Measurements from ENCODE around the gene ELMOD2. TPM values are rescaled to one million over a fixed set of nuclear protein-coding genes. Genes with fewer than 3 reads are reported as not detected.

Gene ELMOD2
- total and polyA plus RNA-seq, 2 experiments from 2014 or later: 25.0 to 35.8 TPM

GRCh38 chr4:140569307-140569638 lies 45.3 kb downstream of the ELMOD2 start:
- Histone ChIP-seq H3K27ac (no peak overlapping the region), H3K4me2 (ENCODE audit: unreplicated experiment) (peak overlapping the region; percentile 62), H3K36me3 (ENCODE audit: low read depth) (no peaks in the 10 kb centered on the region), H3F3A (ENCODE audit: insufficient read depth) (no peaks in the 10 kb centered on the region), H4K20me1 (ENCODE audit: insufficient read depth) (no peaks in the 10 kb centered on the region), H3K27me3 (replicated peaks; ENCODE audit: insufficient read depth) (peaks cover 85% of the 10 kb centered on the region), H3K9me3 (ENCODE audit: low read depth) (no peaks in the 10 kb centered on the region), H3K4me3 (peak overlapping the region; percentile 62), H2AFZ (peak overlapping the region; percentile 58), H3K4me1 (ENCODE audit: insufficient read depth) (no peaks in the 10 kb centered on the region), H3K9ac (no peak overlapping the region), H3K79me2 (ENCODE audit: insufficient read depth) (no peaks in the 10 kb centered on the region), H3K9me2 (ENCODE audit: insufficient read depth) (no peaks in the 10 kb centered on the region)
- in situ Hi-C loops (cut with MboI): no loop called here
- TF ChIP-seq EZH2 (IDR thresholded peaks at IDR 0.05; ENCODE audit: insufficient read depth, poor library complexity, severe bottlenecking): peak; percentile 97
- no peak for TF ChIP-seq EZH2phosphoT487 (IDR thresholded peaks at IDR 0.05; ENCODE audit: insufficient read depth, low read depth)
- WGBS, 2 experiments (ENCODE audit: low coverage in 1 of 2, low lambda C conversion rate in 2 of 2, missing lambda C conversion rate in 2 of 2): 31 to 35% methylated on average over 7 of the region's 7 CpGs
- DNase-seq: no peak

DNA sequence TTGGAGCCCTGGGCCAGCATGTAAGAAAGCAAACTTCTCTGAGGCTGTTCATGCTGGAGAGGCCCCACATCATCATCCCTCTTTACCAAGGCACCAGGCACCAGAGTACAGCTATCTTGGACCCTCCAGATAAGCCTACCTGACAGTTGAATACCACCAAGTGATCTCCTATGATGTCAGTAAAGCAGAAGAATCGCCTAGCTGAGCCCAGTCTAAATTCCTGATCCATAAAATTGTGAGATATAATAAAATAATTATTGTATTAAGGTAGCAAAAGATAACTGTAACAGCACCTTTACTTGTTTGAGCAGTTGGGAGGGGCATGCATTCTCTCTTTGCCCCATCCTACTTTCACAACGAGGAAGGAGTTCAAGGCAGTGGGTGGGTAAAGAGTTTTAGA lies 47.7 kb downstream of the ELMOD2 start:
- no peak for DNase-seq
- Histone ChIP-seq H3K36me3 (ENCODE audit: low read depth) (no peaks in the 10 kb centered on the region), H3K4me1 (ENCODE audit: insufficient read depth) (no peaks in the 10 kb centered on the region), H3K27ac (no peak overlapping the region), H2AFZ (no peak overlapping the region), H3K9me2 (ENCODE audit: insufficient read depth) (no peaks in the 10 kb centered on the region), H3K4me2 (ENCODE audit: unreplicated experiment) (no peak overlapping the region), H4K20me1 (ENCODE audit: insufficient read depth) (no peaks in the 10 kb centered on the region), H3K9ac (no peak overlapping the region), H3K4me3 (no peak overlapping the region), H3K9me3 (ENCODE audit: low read depth) (no peaks in the 10 kb centered on the region), H3F3A (ENCODE audit: insufficient read depth) (no peaks in the 10 kb centered on the region), H3K27me3 (replicated peaks; ENCODE audit: insufficient read depth) (peaks cover 76% of the 10 kb centered on the region), H3K79me2 (ENCODE audit: insufficient read depth) (no peaks in the 10 kb centered on the region)
- in situ Hi-C loops (cut with MboI): no loop called here
- no peak for TF ChIP-seq EZH2phosphoT487 (IDR thresholded peaks at IDR 0.05; ENCODE audit: insufficient read depth, low read depth)
- TF ChIP-seq EZH2 (IDR thresholded peaks at IDR 0.05; ENCODE audit: insufficient read depth, poor library complexity, severe bottlenecking): no peak
- 21 to 28% methylated on average over 2 of the region's 2 CpGs for WGBS, 2 experiments (ENCODE audit: low coverage in 1 of 2, low lambda C conversion rate in 2 of 2, missing lambda C conversion rate in 2 of 2)

DNA sequence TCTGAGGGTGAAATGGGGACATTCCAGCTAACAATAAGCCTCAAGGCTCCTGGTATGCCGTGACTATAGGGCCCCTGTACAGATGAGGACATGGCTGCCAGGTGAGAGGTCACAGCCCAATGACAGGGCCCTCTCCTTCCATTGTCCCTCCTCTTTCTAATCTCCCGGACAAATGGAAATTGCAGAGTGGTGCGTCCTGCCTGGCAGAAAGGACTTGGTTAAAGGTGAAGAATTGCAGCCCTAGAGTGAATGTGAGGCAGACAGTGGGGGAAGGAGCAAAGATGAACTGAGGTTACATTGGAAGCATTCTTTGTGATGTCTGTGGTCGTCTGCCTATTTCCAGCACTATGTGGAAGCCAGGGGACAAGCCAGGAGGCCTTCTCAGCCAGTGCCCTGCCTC lies 51.5 kb downstream of the ELMOD2 start:
- Histone ChIP-seq H3K27ac (no peak overlapping the region), H3K4me2 (ENCODE audit: unreplicated experiment) (no peak overlapping the region), H3K9ac (no peak overlapping the region), H3K27me3 (replicated peaks; ENCODE audit: insufficient read depth) (peaks cover 75% of the 10 kb centered on the region), H4K20me1 (ENCODE audit: insufficient read depth) (no peaks in the 10 kb centered on the region), H3F3A (ENCODE audit: insufficient read depth) (no peaks in the 10 kb centered on the region), H3K9me3 (ENCODE audit: low read depth) (no peaks in the 10 kb centered on the region), H2AFZ (no peak overlapping the region), H3K4me3 (no peak overlapping the region), H3K4me1 (ENCODE audit: insufficient read depth) (no peaks in the 10 kb centered on the region), H3K79me2 (ENCODE audit: insufficient read depth) (no peaks in the 10 kb centered on the region), H3K9me2 (ENCODE audit: insufficient read depth) (no peaks in the 10 kb centered on the region), H3K36me3 (ENCODE audit: low read depth) (no peaks in the 10 kb centered on the region)
- WGBS, 2 experiments (ENCODE audit: low coverage in 1 of 2, low lambda C conversion rate in 2 of 2, missing lambda C conversion rate in 2 of 2): 33 to 38% methylated on average over 4 of the region's 4 CpGs
- in situ Hi-C loops (cut with MboI): no loop called here
- TF ChIP-seq EZH2phosphoT487 (IDR thresholded peaks at IDR 0.05; ENCODE audit: insufficient read depth, low read depth): no peak
- no peak for TF ChIP-seq EZH2 (IDR thresholded peaks at IDR 0.05; ENCODE audit: insufficient read depth, poor library complexity, severe bottlenecking)
- DNase-seq: no peak

DNA sequence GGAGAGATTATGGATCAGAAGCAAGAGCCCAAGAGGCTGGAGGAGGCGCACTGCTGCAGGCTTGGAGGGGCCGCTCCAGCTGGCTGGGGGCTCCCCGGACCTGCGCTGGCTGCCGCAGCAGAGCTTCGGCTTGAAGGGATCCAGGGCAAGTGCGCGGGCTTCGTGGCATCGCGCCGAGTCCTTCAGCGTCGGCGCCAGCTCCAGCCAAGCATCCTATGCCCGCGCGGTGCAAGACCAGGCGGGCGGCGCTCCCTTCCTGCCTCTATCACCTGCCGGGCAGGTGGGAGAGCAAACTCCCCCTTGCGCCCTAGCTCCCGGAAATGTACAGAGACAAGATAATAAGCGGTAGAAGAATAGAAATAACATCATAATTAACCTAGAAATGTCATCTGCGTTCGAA lies 55.3 kb downstream of the ELMOD2 start:
- no peaks in the 10 kb centered on the region for H3F3A ChIP-seq (ENCODE audit: insufficient read depth)
- no peak overlapping the region for H3K9ac ChIP-seq
- no peak for DNase-seq
- H3K27ac ChIP-seq: no peak overlapping the region
- no peaks in the 10 kb centered on the region; the same call in 1 of the 2 replicates for H4K20me1 ChIP-seq (ENCODE audit: insufficient read depth)
- H3K36me3 ChIP-seq (ENCODE audit: low read depth): no peaks in the 10 kb centered on the region
- peaks cover 71% of the 10 kb centered on the region for H3K27me3 ChIP-seq (replicated peaks; ENCODE audit: insufficient read depth)
- no peak overlapping the region for H3K4me3 ChIP-seq
- no peak overlapping the region for H2AFZ ChIP-seq
- no peak overlapping the region for H3K4me2 ChIP-seq (ENCODE audit: unreplicated experiment)
- no peaks in the 10 kb centered on the region for H3K9me2 ChIP-seq (ENCODE audit: insufficient read depth)
- WGBS, 2 experiments (ENCODE audit: low coverage in 1 of 2, low lambda C conversion rate in 2 of 2, missing lambda C conversion rate in 2 of 2): 19 to 21% methylated on average over 26 to 27 of the region's 27 CpGs
- H3K9me3 ChIP-seq (ENCODE audit: low read depth): no peaks in the 10 kb centered on the region
- no peaks in the 10 kb centered on the region for H3K79me2 ChIP-seq (ENCODE audit: insufficient read depth)
- H3K4me1 ChIP-seq (ENCODE audit: insufficient read depth): no peaks in the 10 kb centered on the region
- in situ Hi-C loops (cut with MboI): no loop called here
- TF ChIP-seq EZH2phosphoT487 (IDR thresholded peaks at IDR 0.05; ENCODE audit: insufficient read depth, low read depth) (no peak), EZH2 (IDR thresholded peaks at IDR 0.05; ENCODE audit: insufficient read depth, poor library complexity, severe bottlenecking) (no peak)

GRCh38 chr4:140581078-140581477 lies 57.1 kb downstream of the ELMOD2 start:
- Histone ChIP-seq H4K20me1 (ENCODE audit: insufficient read depth) (no peaks in the 10 kb centered on the region; the same call in 1 of the 2 replicates), H3K4me2 (ENCODE audit: unreplicated experiment) (no peak overlapping the region), H2AFZ (no peak overlapping the region), H3K27me3 (replicated peaks; ENCODE audit: insufficient read depth) (peaks cover 63% of the 10 kb centered on the region), H3K9ac (no peak overlapping the region), H3K79me2 (ENCODE audit: insufficient read depth) (no peaks in the 10 kb centered on the region), H3K36me3 (ENCODE audit: low read depth) (no peaks in the 10 kb centered on the region), H3K9me3 (ENCODE audit: low read depth) (no peaks in the 10 kb centered on the region), H3K9me2 (ENCODE audit: insufficient read depth) (no peaks in the 10 kb centered on the region), H3K27ac (no peak overlapping the region), H3F3A (ENCODE audit: insufficient read depth) (no peaks in the 10 kb centered on the region), H3K4me3 (no peak overlapping the region), H3K4me1 (ENCODE audit: insufficient read depth) (no peaks in the 10 kb centered on the region)
- peak; percentile 6 for DNase-seq
- in situ Hi-C loops (cut with MboI): no loop called here
- WGBS, 2 experiments (ENCODE audit: low coverage in 1 of 2, low lambda C conversion rate in 2 of 2, missing lambda C conversion rate in 2 of 2): 34 to 43% methylated on average over 3 of the region's 3 CpGs
- TF ChIP-seq EZH2 (IDR thresholded peaks at IDR 0.05; ENCODE audit: insufficient read depth, poor library complexity, severe bottlenecking) (no peak), EZH2phosphoT487 (IDR thresholded peaks at IDR 0.05; ENCODE audit: insufficient read depth, low read depth) (no peak)
